Prostate gland (tissue), 2 donors: Measurements from ENCODE around the gene CHSY1.

Experiments used
- POLR2A ChIP-seq: fragments of 450-650 bp; IDR thresholded peaks from one replicate; pipeline ENCODE4 v1.6.1; 2016; ENCODE audit warnings: antibody characterized with exemption, mild to moderate bottlenecking
- POLR2AphosphoS5 ChIP-seq: sonication (generic); formaldehyde crosslinking; IDR thresholded peaks from one replicate; pipeline ENCODE4 v1.6.1; 2017; ENCODE audit warnings: antibody characterized with exemption
- TF ChIP-seq, protein P1 (sequence below), 4 experiments: fragments of 200-600 bp in 2 of 4; fragments of 450-650 bp in 2 of 4; sonication (generic) in 2 of 4; IDR thresholded peaks; 1 replicate in 3 of 4; 2 replicates in 1 of 4; pipeline ENCODE4 v1.5.1; 2016 to 2019; ENCODE audit warnings: antibody characterized with exemption in 4 of 4, mild to moderate bottlenecking in 2 of 4, moderate library complexity in 2 of 4

DNA sequence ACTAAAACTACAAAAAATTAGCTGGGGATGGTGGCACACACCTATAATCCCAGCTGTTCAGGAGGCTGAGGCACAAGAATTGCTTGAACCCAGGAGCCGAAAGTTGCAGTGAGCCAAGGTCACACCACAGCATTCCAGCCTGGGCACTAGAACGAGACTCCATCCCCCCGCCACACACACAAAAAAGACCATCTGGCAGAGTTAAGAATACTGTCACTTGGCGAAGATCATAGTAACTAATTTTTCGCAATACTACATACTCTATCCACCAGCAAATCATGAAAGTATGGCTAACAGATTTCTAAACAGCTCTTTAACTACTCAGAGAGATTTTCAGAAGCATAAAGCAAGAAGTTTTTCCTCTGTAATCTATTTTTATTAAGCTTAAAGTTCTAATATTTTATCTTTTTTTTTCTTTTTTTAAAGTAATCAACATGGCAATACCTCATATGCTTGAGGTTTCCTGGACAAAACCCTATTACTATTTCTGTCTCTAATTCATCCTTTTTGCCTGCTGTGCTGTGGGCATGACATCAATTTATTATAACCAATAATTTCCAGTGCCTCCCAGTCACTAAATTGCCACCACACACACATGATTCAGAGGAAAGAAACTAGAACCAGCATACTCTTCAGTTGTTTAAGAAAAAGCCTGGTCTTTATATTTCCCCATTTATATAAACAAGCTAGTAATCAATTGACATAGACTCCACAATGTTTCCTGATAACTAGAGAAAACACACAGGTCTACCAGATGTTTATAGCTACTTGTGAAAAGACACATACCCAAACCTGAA lies 46.9 kb downstream of the CHSY1 start:
- TF ChIP-seq, protein P1, sequence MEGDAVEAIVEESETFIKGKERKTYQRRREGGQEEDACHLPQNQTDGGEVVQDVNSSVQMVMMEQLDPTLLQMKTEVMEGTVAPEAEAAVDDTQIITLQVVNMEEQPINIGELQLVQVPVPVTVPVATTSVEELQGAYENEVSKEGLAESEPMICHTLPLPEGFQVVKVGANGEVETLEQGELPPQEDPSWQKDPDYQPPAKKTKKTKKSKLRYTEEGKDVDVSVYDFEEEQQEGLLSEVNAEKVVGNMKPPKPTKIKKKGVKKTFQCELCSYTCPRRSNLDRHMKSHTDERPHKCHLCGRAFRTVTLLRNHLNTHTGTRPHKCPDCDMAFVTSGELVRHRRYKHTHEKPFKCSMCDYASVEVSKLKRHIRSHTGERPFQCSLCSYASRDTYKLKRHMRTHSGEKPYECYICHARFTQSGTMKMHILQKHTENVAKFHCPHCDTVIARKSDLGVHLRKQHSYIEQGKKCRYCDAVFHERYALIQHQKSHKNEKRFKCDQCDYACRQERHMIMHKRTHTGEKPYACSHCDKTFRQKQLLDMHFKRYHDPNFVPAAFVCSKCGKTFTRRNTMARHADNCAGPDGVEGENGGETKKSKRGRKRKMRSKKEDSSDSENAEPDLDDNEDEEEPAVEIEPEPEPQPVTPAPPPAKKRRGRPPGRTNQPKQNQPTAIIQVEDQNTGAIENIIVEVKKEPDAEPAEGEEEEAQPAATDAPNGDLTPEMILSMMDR (IDR thresholded peaks at IDR 0.05), result no peak
- TF ChIP-seq POLR2A (no peak), POLR2AphosphoS5 (no peak)
